Mammary epithelial cell (primary cell): ENCODE data around the gene LAMTOR2.

Source experiments
- EZH2 ChIP-seq: IDR thresholded peaks from 2 replicates; pipeline ENCODE4 v1.6.1; 2012; ENCODE audit warnings: low read length, inconsistent platforms, borderline replicate concordance
- TF ChIP-seq, protein P1 (sequence below), 2 donors: IDR thresholded peaks in 1 of 2; conservative IDR thresholded peaks in 1 of 2; 2 replicates each; pipeline ENCODE4 v1.5.1; 2011 to 2012; ENCODE audit warnings: inconsistent platforms in 2 of 2, low read length in 2 of 2, mild to moderate bottlenecking in 2 of 2, control low read depth in 1 of 2, low read depth in 1 of 2; ENCODE audit not compliant: insufficient read depth in 1 of 2; ENCODE audit errors: extremely low read depth in 1 of 2

DNA sequence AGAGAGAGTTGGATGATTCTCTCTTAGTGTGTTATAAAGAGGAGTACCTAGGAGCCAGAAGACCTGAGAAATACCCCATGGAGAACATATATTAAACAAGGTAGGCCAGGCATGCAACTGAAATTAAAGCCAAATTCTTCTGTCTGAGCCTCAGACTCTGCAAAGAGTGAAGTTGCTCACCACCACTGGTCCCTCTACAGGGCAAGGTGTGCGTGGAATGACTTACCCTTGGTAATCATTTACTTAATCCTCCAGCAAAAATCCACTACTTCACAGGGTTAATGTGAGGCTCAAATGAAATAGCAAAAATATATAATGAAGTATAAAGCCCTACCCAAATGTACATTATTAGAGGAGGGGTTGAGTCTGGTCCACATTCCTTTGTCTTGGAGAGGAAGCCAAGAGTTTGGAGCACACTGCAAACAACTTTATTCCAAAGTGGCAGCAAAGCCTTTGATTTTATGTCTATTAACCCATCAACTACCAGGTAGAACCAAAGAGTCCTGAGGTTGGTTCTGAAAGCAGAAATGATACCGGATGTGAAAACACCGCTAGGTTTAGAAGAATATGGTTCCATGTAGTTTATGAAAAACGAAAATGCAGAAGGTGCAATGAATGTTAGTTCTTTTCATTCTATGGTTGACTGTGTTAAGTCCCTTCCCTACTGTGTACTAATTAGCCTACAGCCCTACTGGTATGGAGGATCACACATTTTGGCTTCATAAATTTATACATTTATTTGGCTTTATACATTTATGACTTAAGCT lies 42.3 kb upstream of the LAMTOR2 start:
- TF ChIP-seq, protein P1, sequence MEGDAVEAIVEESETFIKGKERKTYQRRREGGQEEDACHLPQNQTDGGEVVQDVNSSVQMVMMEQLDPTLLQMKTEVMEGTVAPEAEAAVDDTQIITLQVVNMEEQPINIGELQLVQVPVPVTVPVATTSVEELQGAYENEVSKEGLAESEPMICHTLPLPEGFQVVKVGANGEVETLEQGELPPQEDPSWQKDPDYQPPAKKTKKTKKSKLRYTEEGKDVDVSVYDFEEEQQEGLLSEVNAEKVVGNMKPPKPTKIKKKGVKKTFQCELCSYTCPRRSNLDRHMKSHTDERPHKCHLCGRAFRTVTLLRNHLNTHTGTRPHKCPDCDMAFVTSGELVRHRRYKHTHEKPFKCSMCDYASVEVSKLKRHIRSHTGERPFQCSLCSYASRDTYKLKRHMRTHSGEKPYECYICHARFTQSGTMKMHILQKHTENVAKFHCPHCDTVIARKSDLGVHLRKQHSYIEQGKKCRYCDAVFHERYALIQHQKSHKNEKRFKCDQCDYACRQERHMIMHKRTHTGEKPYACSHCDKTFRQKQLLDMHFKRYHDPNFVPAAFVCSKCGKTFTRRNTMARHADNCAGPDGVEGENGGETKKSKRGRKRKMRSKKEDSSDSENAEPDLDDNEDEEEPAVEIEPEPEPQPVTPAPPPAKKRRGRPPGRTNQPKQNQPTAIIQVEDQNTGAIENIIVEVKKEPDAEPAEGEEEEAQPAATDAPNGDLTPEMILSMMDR (conservative IDR thresholded peaks at IDR 0.05 in 1 of 2, IDR thresholded peaks at IDR 0.05 in 1 of 2; ENCODE audit: extremely low read depth in 1 of 2, insufficient read depth in 1 of 2, low read depth in 1 of 2, low read length in 2 of 2), result no peak
- TF ChIP-seq EZH2, result no peak
